ENCODE measurements around the gene ZBED4. TPM values are rescaled to one million over a fixed set of nuclear protein-coding genes. Genes with fewer than 3 reads are reported as not detected.

The ZBED4 gene
- total RNA-seq, 1 experiment from 2014 or later = 21.6 TPM

DNA sequence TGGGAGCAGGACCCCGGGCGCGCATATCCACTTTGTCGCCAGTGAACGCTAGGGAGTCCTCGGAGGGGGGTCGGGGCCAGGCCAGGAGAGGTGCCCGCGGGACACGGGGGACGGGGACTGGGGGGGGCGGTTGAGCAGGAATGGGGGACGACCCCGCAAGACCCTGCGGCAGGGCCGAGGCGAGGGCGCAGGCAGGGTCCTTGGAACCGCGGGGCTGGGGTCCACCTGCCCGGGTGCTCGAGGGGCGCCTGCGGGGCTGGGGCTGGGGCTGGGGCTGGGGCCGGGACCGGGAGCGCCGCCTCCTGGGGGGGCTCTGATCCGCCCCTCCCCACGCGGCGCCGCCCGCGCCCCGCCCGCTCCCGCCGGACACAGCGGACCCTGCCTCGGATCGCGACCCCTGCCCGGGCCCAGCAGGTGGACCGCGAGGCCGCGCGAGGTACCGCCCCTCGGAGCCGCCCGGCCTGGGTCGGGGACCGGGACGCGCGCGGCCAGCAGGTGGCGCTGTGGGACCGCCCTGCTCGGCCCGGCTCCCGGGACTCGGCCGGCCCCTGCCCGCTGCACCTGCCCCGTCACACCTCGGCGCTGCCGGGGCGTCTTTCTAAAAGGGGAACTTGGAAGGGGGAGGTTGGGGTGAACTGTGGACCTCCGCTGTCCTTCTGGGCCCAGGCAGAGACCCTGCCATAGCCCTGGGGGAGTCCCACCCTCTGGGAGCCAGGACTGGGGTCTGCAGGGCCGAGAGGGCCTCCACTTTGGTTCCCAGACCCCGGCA lies 75.8 kb downstream of the ZBED4 start:
- Histone ChIP-seq H3K79me2 (ENCODE audit: insufficient read depth, low read length) (no peaks in the 10 kb centered on the region), H3K27ac (ENCODE audit: low read depth, low read length) (no peak overlapping the region), H3K4me3 (replicated peaks in 1 of 2; ENCODE audit: low read depth in 1 of 2, low read length in 2 of 2) (no peak overlapping the region), H3K9ac (ENCODE audit: low read length) (no peak overlapping the region), H3K27me3 (ENCODE audit: insufficient read depth, low read length) (no peaks in the 10 kb centered on the region), H2AFZ (ENCODE audit: low read depth, low read length, poor library complexity, severe bottlenecking) (no peak overlapping the region), H4K20me1 (ENCODE audit: insufficient read depth) (no peaks in the 10 kb centered on the region), H3K4me1 (ENCODE audit: control insufficient read depth in 1 of 2, insufficient read depth in 2 of 2, low read length in 2 of 2) (peaks cover 16 to 33% of the 10 kb centered on the region in 2 experiments), H3K36me3 (ENCODE audit: control insufficient read depth in 1 of 2, insufficient read depth in 2 of 2, low read length in 2 of 2) (no peaks in the 10 kb centered on the region), H3K9me2 (ENCODE audit: insufficient read depth) (no peaks in the 10 kb centered on the region), H3K4me2 (ENCODE audit: low read length) (peak overlapping the region; percentile 57), H3K9me3 (ENCODE audit: control insufficient read depth in 1 of 2, insufficient read depth in 1 of 2, low read depth in 1 of 2, low read length in 2 of 2) (no peaks in the 10 kb centered on the region)
- ChIA-PET POLR2A (no interaction called here), RAD21 (ENCODE audit: low non-redundant PET in 1 of 2, low total read pairs in 2 of 2, uncharacterized antibody in 2 of 2, unreplicated experiment in 2 of 2) (interaction anchor here in 1 of 2 experiments (1.8 kb wide), 1 partner anchor 101 kb away, joined by 36 read pairs; no protein-coding TSS in a partner anchor), CTCF (interaction anchor here (1.5 to 2.3 kb wide), 3 partner anchors 99 to 308 kb away, joined by 3 to 115 read pairs (median 4); no protein-coding TSS in a partner anchor)
- intact Hi-C loops (cut with micrococcal nuclease) = no loop called here
- TF ChIP-seq CBX3 (IDR thresholded peaks at IDR 0.05; ENCODE audit: low read depth) (no peak), EZH2 (IDR thresholded peaks at IDR 0.05) (no peak), ELF1 (IDR thresholded peaks at IDR 0.05; ENCODE audit: borderline replicate concordance, low read depth) (no peak), FOSL1 (IDR thresholded peaks at IDR 0.05; ENCODE audit: low read depth) (no peak), POLR2AphosphoS5 (IDR thresholded peaks at IDR 0.05; ENCODE audit: low read depth, low read length) (no peak), RAD21 (IDR thresholded peaks at IDR 0.05; ENCODE audit: low read depth) (peak; percentile 84), EZH2phosphoT487 (IDR thresholded peaks at IDR 0.05; ENCODE audit: borderline replicate concordance) (no peak)
- TF ChIP-seq, protein P1, sequence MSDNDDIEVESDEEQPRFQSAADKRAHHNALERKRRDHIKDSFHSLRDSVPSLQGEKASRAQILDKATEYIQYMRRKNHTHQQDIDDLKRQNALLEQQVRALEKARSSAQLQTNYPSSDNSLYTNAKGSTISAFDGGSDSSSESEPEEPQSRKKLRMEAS (IDR thresholded peaks at IDR 0.05) = no peak
- TF ChIP-seq, protein P2, sequence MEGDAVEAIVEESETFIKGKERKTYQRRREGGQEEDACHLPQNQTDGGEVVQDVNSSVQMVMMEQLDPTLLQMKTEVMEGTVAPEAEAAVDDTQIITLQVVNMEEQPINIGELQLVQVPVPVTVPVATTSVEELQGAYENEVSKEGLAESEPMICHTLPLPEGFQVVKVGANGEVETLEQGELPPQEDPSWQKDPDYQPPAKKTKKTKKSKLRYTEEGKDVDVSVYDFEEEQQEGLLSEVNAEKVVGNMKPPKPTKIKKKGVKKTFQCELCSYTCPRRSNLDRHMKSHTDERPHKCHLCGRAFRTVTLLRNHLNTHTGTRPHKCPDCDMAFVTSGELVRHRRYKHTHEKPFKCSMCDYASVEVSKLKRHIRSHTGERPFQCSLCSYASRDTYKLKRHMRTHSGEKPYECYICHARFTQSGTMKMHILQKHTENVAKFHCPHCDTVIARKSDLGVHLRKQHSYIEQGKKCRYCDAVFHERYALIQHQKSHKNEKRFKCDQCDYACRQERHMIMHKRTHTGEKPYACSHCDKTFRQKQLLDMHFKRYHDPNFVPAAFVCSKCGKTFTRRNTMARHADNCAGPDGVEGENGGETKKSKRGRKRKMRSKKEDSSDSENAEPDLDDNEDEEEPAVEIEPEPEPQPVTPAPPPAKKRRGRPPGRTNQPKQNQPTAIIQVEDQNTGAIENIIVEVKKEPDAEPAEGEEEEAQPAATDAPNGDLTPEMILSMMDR (IDR thresholded peaks at IDR 0.05 in 2 of 3, conservative IDR thresholded peaks at IDR 0.05 in 1 of 3; ENCODE audit: borderline replicate concordance in 1 of 3, insufficient read depth in 1 of 3, low read depth in 2 of 3, low read length in 2 of 3) = peak; percentile 46 to 67 (median 56); a peak in 4 of 6 replicates
- TF ChIP-seq, protein P3, sequence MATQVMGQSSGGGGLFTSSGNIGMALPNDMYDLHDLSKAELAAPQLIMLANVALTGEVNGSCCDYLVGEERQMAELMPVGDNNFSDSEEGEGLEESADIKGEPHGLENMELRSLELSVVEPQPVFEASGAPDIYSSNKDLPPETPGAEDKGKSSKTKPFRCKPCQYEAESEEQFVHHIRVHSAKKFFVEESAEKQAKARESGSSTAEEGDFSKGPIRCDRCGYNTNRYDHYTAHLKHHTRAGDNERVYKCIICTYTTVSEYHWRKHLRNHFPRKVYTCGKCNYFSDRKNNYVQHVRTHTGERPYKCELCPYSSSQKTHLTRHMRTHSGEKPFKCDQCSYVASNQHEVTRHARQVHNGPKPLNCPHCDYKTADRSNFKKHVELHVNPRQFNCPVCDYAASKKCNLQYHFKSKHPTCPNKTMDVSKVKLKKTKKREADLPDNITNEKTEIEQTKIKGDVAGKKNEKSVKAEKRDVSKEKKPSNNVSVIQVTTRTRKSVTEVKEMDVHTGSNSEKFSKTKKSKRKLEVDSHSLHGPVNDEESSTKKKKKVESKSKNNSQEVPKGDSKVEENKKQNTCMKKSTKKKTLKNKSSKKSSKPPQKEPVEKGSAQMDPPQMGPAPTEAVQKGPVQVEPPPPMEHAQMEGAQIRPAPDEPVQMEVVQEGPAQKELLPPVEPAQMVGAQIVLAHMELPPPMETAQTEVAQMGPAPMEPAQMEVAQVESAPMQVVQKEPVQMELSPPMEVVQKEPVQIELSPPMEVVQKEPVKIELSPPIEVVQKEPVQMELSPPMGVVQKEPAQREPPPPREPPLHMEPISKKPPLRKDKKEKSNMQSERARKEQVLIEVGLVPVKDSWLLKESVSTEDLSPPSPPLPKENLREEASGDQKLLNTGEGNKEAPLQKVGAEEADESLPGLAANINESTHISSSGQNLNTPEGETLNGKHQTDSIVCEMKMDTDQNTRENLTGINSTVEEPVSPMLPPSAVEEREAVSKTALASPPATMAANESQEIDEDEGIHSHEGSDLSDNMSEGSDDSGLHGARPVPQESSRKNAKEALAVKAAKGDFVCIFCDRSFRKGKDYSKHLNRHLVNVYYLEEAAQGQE (IDR thresholded peaks at IDR 0.05; ENCODE audit: low read depth) = no peak
- no TSS peak for BruUV-seq (replicated peaks)
- ATAC-seq = peak; percentile 86
- DNase-seq (ENCODE audit: low read depth, low spot score) = no peak
